Measurements from ENCODE around the gene C12orf57. TPM values are rescaled to one million over a fixed set of nuclear protein-coding genes. Genes with fewer than 3 reads are reported as not detected.
A peak's percentile ranks its signal among the peaks of the same experiment; 100 is the strongest.

C12orf57 gene
- total and polyA plus RNA-seq, 2 of the 13 experiments (the other 11 are each of a cell fraction or from before 2014, with no cell fraction given) = 84.0 to 287 TPM

DNA sequence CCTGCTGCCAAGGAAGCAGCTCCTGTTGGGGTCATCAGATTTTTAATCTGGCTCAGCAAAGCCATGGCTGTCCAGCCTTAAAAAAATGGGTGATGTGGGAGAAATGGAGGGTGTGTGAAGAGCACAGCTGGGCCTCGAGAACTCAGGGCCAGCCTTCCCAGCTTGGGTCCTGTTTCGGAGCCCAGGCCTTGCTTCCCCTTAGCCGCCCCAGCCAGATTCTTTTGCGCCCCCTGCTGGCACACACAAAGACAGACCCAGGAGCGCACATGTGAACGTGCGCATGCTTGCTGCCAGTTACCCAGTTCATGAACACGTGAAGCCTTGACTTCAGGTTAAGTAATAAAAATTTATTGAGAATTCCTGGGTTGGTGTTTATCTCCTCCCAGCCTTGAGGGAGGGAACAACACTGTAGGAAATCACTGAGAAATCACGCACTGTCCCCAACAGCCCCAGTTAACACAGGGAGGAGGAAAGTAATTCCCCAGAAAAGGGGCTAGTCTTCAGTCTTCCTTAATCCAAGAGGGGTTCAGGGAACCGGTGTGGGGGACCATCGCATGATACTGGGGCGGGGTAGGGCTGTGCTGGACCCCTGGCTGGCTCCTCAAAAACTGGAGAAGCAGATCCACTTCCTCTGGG is 21.3 kb downstream of the C12orf57 start (continued):
- TF ChIP-seq, protein P1, sequence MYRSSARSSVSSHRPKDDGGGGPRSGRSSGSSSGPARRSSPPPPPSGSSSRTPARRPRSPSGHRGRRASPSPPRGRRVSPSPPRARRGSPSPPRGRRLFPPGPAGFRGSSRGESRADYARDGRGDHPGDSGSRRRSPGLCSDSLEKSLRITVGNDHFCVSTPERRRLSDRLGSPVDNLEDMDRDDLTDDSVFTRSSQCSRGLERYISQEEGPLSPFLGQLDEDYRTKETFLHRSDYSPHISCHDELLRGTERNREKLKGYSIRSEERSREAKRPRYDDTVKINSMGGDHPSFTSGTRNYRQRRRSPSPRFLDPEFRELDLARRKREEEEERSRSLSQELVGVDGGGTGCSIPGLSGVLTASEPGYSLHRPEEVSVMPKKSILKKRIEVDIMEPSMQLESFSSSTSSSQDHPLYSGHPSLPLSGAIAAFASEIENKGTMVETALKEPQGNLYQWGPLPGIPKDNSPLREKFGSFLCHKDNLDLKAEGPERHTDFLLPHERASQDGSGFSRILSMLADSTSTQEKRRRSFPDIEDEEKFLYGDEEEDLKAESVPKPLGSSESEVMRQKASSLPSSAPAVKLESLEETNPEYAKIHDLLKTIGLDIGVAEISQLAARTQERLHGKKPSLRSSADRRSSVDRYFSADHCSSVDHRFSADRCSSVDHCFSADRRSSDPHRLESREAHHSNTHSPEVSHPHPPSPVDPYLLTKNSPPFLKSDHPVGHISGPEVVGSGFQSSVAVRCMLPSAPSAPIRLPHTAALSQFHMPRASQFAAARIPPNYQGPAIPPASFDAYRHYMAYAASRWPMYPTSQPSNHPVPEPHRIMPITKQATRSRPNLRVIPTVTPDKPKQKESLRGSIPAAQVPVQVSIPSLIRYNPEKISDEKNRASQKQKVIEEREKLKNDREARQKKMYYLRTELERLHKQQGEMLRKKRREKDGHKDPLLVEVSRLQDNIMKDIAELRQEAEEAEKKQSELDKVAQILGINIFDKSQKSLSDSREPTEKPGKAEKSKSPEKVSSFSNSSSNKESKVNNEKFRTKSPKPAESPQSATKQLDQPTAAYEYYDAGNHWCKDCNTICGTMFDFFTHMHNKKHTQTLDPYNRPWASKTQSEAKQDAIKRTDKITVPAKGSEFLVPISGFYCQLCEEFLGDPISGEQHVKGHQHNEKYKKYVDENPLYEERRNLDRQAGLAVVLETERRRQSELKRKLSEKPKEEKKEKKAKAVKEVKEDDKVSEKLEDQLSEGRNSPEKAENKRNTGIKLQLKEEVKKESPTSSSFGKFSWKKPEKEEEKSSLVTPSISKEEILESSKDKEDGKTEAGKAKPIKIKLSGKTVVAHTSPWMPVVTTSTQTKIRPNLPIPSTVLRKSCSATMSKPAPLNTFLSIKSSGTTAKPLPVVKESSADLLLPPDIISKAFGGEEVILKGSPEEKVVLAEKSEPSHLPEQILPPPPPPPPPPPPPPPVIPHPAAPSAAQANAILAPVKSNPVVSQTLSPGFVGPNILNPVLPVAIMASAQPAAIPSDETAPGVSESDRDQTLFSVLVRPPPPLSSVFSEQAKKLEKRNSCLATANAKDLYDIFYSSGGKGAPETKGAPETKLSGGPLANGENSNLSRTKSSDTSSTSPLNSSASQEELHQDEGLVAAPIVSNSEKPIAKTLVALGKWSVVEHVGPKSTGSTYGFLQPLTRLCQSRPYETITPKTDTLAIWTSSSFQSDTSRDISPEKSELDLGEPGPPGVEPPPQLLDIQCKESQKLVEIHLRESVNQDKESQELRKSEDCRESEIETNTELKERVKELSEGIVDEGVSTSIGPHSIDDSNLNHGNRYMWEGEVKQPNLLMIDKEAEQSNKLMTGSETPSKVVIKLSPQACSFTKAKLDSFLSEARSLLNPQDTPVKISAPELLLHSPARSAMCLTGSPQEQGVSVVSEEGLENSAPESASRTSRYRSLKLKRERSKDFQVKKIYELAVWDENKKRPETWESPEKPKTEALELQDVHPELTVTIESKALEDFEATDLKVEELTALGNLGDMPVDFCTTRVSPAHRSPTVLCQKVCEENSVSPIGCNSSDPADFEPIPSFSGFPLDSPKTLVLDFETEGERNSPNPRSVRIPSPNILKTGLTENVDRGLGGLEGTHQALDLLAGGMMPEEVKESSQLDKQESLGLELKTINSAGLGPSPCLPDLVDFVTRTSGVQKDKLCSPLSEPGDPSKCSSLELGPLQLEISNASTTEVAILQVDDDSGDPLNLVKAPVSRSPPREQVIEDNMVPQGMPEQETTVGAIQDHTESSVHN (CRISPR knock-in tag; IDR thresholded peaks at IDR 0.05) = peak; percentile 49; the same call in 1 of the 2 replicates
- TF ChIP-seq CBX2 (IDR thresholded peaks at IDR 0.05; ENCODE audit: low read depth, low read length) (no peak), CBX2 (CRISPR knock-in tag; IDR thresholded peaks at IDR 0.05; ENCODE audit: low read depth) (no peak), HCFC1 (IDR thresholded peaks at IDR 0.05; ENCODE audit: low read depth, low read length) (no peak), GPN1 (CRISPR knock-in tag; IDR thresholded peaks at IDR 0.05; ENCODE audit: borderline replicate concordance) (no peak), POGZ (CRISPR knock-in tag; IDR thresholded peaks at IDR 0.05) (no peak), FOXA3 (CRISPR knock-in tag; IDR thresholded peaks at IDR 0.05) (peak; percentile 30; the same call in 1 of the 2 replicates), MBD4 (IDR thresholded peaks at IDR 0.05; ENCODE audit: borderline replicate concordance, low read length) (no peak)
- TF ChIP-seq, protein P2, sequence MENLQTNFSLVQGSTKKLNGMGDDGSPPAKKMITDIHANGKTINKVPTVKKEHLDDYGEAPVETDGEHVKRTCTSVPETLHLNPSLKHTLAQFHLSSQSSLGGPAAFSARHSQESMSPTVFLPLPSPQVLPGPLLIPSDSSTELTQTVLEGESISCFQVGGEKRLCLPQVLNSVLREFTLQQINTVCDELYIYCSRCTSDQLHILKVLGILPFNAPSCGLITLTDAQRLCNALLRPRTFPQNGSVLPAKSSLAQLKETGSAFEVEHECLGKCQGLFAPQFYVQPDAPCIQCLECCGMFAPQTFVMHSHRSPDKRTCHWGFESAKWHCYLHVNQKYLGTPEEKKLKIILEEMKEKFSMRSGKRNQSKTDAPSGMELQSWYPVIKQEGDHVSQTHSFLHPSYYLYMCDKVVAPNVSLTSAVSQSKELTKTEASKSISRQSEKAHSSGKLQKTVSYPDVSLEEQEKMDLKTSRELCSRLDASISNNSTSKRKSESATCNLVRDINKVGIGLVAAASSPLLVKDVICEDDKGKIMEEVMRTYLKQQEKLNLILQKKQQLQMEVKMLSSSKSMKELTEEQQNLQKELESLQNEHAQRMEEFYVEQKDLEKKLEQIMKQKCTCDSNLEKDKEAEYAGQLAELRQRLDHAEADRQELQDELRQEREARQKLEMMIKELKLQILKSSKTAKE (CRISPR knock-in tag; IDR thresholded peaks at IDR 0.05; ENCODE audit: borderline replicate concordance) = no peak
- TF ChIP-seq, protein P3, sequence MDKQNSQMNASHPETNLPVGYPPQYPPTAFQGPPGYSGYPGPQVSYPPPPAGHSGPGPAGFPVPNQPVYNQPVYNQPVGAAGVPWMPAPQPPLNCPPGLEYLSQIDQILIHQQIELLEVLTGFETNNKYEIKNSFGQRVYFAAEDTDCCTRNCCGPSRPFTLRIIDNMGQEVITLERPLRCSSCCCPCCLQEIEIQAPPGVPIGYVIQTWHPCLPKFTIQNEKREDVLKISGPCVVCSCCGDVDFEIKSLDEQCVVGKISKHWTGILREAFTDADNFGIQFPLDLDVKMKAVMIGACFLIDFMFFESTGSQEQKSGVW (CRISPR knock-in tag; IDR thresholded peaks at IDR 0.05; ENCODE audit: borderline replicate concordance) = no peak
- TF ChIP-seq, protein P4, sequence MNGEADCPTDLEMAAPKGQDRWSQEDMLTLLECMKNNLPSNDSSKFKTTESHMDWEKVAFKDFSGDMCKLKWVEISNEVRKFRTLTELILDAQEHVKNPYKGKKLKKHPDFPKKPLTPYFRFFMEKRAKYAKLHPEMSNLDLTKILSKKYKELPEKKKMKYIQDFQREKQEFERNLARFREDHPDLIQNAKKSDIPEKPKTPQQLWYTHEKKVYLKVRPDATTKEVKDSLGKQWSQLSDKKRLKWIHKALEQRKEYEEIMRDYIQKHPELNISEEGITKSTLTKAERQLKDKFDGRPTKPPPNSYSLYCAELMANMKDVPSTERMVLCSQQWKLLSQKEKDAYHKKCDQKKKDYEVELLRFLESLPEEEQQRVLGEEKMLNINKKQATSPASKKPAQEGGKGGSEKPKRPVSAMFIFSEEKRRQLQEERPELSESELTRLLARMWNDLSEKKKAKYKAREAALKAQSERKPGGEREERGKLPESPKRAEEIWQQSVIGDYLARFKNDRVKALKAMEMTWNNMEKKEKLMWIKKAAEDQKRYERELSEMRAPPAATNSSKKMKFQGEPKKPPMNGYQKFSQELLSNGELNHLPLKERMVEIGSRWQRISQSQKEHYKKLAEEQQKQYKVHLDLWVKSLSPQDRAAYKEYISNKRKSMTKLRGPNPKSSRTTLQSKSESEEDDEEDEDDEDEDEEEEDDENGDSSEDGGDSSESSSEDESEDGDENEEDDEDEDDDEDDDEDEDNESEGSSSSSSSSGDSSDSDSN (CRISPR knock-in tag; IDR thresholded peaks at IDR 0.05) = 0 out of 2 replicates have a peak, but pooled peaks have one; percentile 34
- TF ChIP-seq, protein P5, sequence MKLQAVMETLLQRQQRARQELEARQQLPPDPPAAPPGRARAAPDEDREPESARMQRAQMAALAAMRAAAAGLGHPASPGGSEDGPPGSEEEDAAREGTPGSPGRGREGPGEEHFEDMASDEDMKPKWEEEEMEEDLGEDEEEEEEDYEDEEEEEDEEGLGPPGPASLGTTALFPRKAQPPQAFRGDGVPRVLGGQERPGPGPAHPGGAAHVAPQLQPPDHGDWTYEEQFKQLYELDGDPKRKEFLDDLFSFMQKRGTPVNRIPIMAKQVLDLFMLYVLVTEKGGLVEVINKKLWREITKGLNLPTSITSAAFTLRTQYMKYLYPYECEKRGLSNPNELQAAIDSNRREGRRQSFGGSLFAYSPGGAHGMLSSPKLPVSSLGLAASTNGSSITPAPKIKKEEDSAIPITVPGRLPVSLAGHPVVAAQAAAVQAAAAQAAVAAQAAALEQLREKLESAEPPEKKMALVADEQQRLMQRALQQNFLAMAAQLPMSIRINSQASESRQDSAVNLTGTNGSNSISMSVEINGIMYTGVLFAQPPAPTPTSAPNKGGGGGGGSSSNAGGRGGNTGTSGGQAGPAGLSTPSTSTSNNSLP (IDR thresholded peaks at IDR 0.05; ENCODE audit: low read depth, low read length) = no peak
